Neuronal stem cell (in vitro differentiated cells): ENCODE results near the gene PIM2.

ENCODE experiments used
- DNase-seq: peaks from one replicate; pipeline ENCODE4 v3.0.0-alpha.2; 2013; ENCODE audit warnings: low spot score
- H2AFZ ChIP-seq: one replicate; pipeline ENCODE4 v1.6.1; 2013; ENCODE audit warnings: mild to moderate bottlenecking, low read length, inconsistent platforms
- H2AK5ac ChIP-seq: 2 replicates; pipeline ENCODE4 v1.6.1; 2013; ENCODE audit warnings: low read depth, mild to moderate bottlenecking, inconsistent platforms, low read length, moderate library complexity, mixed read lengths
- H2BK120ac ChIP-seq: 2 replicates; pipeline ENCODE4 v1.6.1; 2013; ENCODE audit warnings: low read depth, mild to moderate bottlenecking, inconsistent platforms, low read length, moderate library complexity, mixed read lengths
- H2BK12ac ChIP-seq: one replicate; pipeline ENCODE4 v1.6.1; 2013; ENCODE audit warnings: low read length, inconsistent platforms
- H2BK15ac ChIP-seq: 2 replicates; pipeline ENCODE4 v1.6.1; 2013; ENCODE audit warnings: mild to moderate bottlenecking, low read length, inconsistent platforms, mixed read lengths
- H2BK5ac ChIP-seq: one replicate; pipeline ENCODE4 v1.6.1; 2013; ENCODE audit warnings: inconsistent platforms, mild to moderate bottlenecking, low read length, moderate library complexity
- H3K14ac ChIP-seq: one replicate; pipeline ENCODE4 v1.6.1; 2013; ENCODE audit warnings: low read length, inconsistent platforms
- H3K18ac ChIP-seq: 2 replicates; pipeline ENCODE4 v1.6.1; 2013; ENCODE audit warnings: low read length, inconsistent platforms
- H3K23ac ChIP-seq: 2 replicates; pipeline ENCODE4 v1.6.1; 2013; ENCODE audit warnings: low read depth, mild to moderate bottlenecking, mixed read lengths, low read length, inconsistent platforms; ENCODE audit not compliant: poor library complexity
- H3K27ac ChIP-seq: replicated peaks from 3 replicates; pipeline ENCODE4 v1.5.1; 2013; ENCODE audit warnings: low read length, inconsistent platforms
- H3K27me3 ChIP-seq, 3 experiments: 2 replicates each; pipeline ENCODE4 v1.6.1; 2013; ENCODE audit warnings: low read length in 3 of 3, mild to moderate bottlenecking in 2 of 3, inconsistent platforms in 1 of 3, low read depth in 1 of 3, mixed read lengths in 1 of 3, moderate library complexity in 1 of 3; ENCODE audit not compliant: control insufficient read depth in 3 of 3, insufficient read depth in 3 of 3
- H3K36me3 ChIP-seq, 2 donors: replicated peaks in 1 of 2; 2 replicates each; pipeline ENCODE4 v1.6.1; 2013; ENCODE audit warnings: low read length in 2 of 2; ENCODE audit not compliant: control insufficient read depth in 2 of 2, insufficient read depth in 2 of 2
- H3K4ac ChIP-seq: 2 replicates; pipeline ENCODE4 v1.6.1; 2013; ENCODE audit warnings: inconsistent platforms, mild to moderate bottlenecking, low read length, moderate library complexity
- H3K4me1 ChIP-seq, 2 donors: 1 replicate in 1 of 2; 2 replicates in 1 of 2; pipeline ENCODE4 v1.6.1; 2013; ENCODE audit warnings: low read length in 2 of 2, low read depth in 1 of 2; ENCODE audit not compliant: control insufficient read depth in 2 of 2, insufficient read depth in 1 of 2
- H3K4me2 ChIP-seq: one replicate; pipeline ENCODE4 v1.6.1; 2013; ENCODE audit warnings: mild to moderate bottlenecking, low read length, inconsistent platforms; ENCODE audit not compliant: insufficient read depth, poor library complexity, severe bottlenecking
- H3K4me3 ChIP-seq, 2 donors: 2 replicates each; pipeline ENCODE4 v1.5.1; 2013; ENCODE audit warnings: low read length in 2 of 2, mild to moderate bottlenecking in 2 of 2, inconsistent platforms in 1 of 2, moderate library complexity in 1 of 2
- H3K79me1 ChIP-seq: one replicate; pipeline ENCODE4 v1.6.1; 2013; ENCODE audit warnings: low read depth, mild to moderate bottlenecking, inconsistent platforms, low read length, moderate library complexity
- H3K9ac ChIP-seq: one replicate; pipeline ENCODE4 v1.6.1; 2013; ENCODE audit warnings: mild to moderate bottlenecking, low read depth, low read length, inconsistent platforms; ENCODE audit not compliant: poor library complexity
- H3K9me3 ChIP-seq, 2 donors: replicated peaks in 1 of 2; 2 replicates each; pipeline versions ENCODE3 to v1.6.1; 2013; ENCODE audit warnings: low read length in 2 of 2, mild to moderate bottlenecking in 2 of 2, inconsistent platforms in 1 of 2, low read depth in 1 of 2, mixed read lengths in 1 of 2, moderate library complexity in 1 of 2; ENCODE audit not compliant: control insufficient read depth in 2 of 2, insufficient read depth in 1 of 2
- H4K8ac ChIP-seq: one replicate; pipeline ENCODE4 v1.6.1; 2013; ENCODE audit warnings: low read depth, mild to moderate bottlenecking, inconsistent platforms, low read length, moderate library complexity
- H4K91ac ChIP-seq: one replicate; pipeline ENCODE4 v1.6.1; 2013; ENCODE audit warnings: low read length, low read depth, mild to moderate bottlenecking, inconsistent platforms; ENCODE audit not compliant: poor library complexity
- WGBS, 2 donors: extraction: QIAGEN DNeasy Blood & Tissue Kit; methylation state at CpG; one replicate each; pipeline ENCODE4 v1.1.7; 2013; ENCODE audit warnings: missing lambda C conversion rate in 2 of 2, mixed read lengths in 1 of 2; ENCODE audit not compliant: insufficient read length in 2 of 2, insufficient replicate concordance in 1 of 2; ENCODE audit errors: extremely low coverage in 2 of 2; 5-methylcytosine and 5-hydroxymethylcytosine counted together

Gene PIM2

GRCh38 chrX:48961585-48962091 lies 42.8 kb upstream of the PIM2 start:
- DNase-seq = no peak
- H2BK120ac ChIP-seq = no peak overlapping the region
- peak overlapping the region; percentile 37 for H2AFZ ChIP-seq
- no peak overlapping the region for H2BK12ac ChIP-seq
- no peak overlapping the region for H2AK5ac ChIP-seq
- H3K79me1 ChIP-seq = peaks cover 4% of the 10 kb centered on the region
- no peaks in the 10 kb centered on the region for H3K9me3 ChIP-seq
- H3K9ac ChIP-seq = no peak overlapping the region
- H3K18ac ChIP-seq = no peak overlapping the region
- H2BK15ac ChIP-seq = no peak overlapping the region
- H3K23ac ChIP-seq = no peak overlapping the region
- no peak overlapping the region for H3K4me2 ChIP-seq
- no peak overlapping the region for H4K8ac ChIP-seq
- WGBS, 2 donors = no CpG with 5 or more reads among the region's 5 CpGs
- no peak overlapping the region for H3K4me3 ChIP-seq
- H3K14ac ChIP-seq = no peak overlapping the region
- H2BK5ac ChIP-seq = no peak overlapping the region
- H4K91ac ChIP-seq = no peak overlapping the region
- no peaks in the 10 kb centered on the region for H3K36me3 ChIP-seq
- H3K4me1 ChIP-seq = peaks cover 1% of the 10 kb centered on the region in 2 donors
- no peaks in the 10 kb centered on the region for H3K27me3 ChIP-seq
- no peak overlapping the region for H3K4ac ChIP-seq
- no peak overlapping the region for H3K27ac ChIP-seq

GRCh38 chrX:48960291-48960690 lies 41.5 kb upstream of the PIM2 start:
- Histone ChIP-seq H3K4me2 (no peak overlapping the region), H3K4me1 (peaks cover 1 to 4% of the 10 kb centered on the region in 2 donors), H2AFZ (no peak overlapping the region), H3K18ac (no peak overlapping the region), H2BK12ac (no peak overlapping the region), H4K91ac (no peak overlapping the region), H3K23ac (no peak overlapping the region), H3K36me3 (peaks cover 5 to 11% of the 10 kb centered on the region in 2 donors), H3K14ac (no peak overlapping the region), H2BK15ac (no peak overlapping the region), H3K9ac (no peak overlapping the region), H2AK5ac (no peak overlapping the region), H3K9me3 (no peaks in the 10 kb centered on the region), H4K8ac (no peak overlapping the region), H3K4ac (no peak overlapping the region), H2BK120ac (no peak overlapping the region), H3K4me3 (no peak overlapping the region), H3K27ac (no peak overlapping the region), H3K27me3 (no peaks in the 10 kb centered on the region), H3K79me1 (peaks cover 6% of the 10 kb centered on the region), H2BK5ac (no peak overlapping the region)
- no peak for DNase-seq
- WGBS, 2 donors = no CpG with 5 or more reads among the region's 2 CpGs

- Histone ChIP-seq H2BK120ac (no peak overlapping the region), H3K4me3 (peak overlapping the region; percentile 77), H3K18ac (no peak overlapping the region), H3K4ac (no peak overlapping the region), H3K4me2 (peak overlapping the region; percentile 54), H4K91ac (no peak overlapping the region), H3K23ac (no peak overlapping the region), H3K9me3 (no peaks in the 10 kb centered on the region), H3K27me3 (no peaks in the 10 kb centered on the region), H4K8ac (no peak overlapping the region), H2BK15ac (no peak overlapping the region), H2AFZ (peak overlapping the region; percentile 65), H3K9ac (no peak overlapping the region), H3K36me3 (peaks cover 11 to 23% of the 10 kb centered on the region in 2 donors), H3K27ac (peak overlapping the region; percentile 72), H3K14ac (no peak overlapping the region), H2BK12ac (no peak overlapping the region), H2AK5ac (no peak overlapping the region), H2BK5ac (no peak overlapping the region), H3K79me1 (peaks cover 6% of the 10 kb centered on the region), H3K4me1 (peaks cover 1 to 4% of the 10 kb centered on the region in 2 donors)
- no CpG with 5 or more reads among the region's 21 CpGs for WGBS, 2 donors
- no peak for DNase-seq
Observed at GRCh38 chrX:48958635-48959094, 39.8 kb upstream of the PIM2 start.

GRCh38 chrX:48957827-48958634 lies 39.2 kb upstream of the PIM2 start:
- Histone ChIP-seq H2AK5ac (no peak overlapping the region), H3K9me3 (no peaks in the 10 kb centered on the region), H2BK120ac (no peak overlapping the region), H2AFZ (peak overlapping the region; percentile 84), H4K91ac (no peak overlapping the region), H3K9ac (peak overlapping the region; percentile 86), H3K4me1 (peaks cover 1 to 4% of the 10 kb centered on the region in 2 donors), H2BK12ac (no peak overlapping the region), H3K36me3 (peaks cover 11 to 23% of the 10 kb centered on the region in 2 donors), H3K14ac (no peak overlapping the region), H3K79me1 (peaks cover 7% of the 10 kb centered on the region), H3K4me3 (peak overlapping the region; percentile 77 to 96), H2BK5ac (no peak overlapping the region), H3K4ac (no peak overlapping the region), H3K18ac (peak overlapping the region; percentile 89), H4K8ac (no peak overlapping the region), H3K27ac (peak overlapping the region; percentile 98), H2BK15ac (no peak overlapping the region), H3K4me2 (peak overlapping the region; percentile 54), H3K27me3 (no peaks in the 10 kb centered on the region), H3K23ac (peak overlapping the region; percentile 43)
- peak; percentile 94 for DNase-seq
- no CpG with 5 or more reads among the region's 66 CpGs for WGBS, 2 donors
